Mesothelial cell of epicardium (in vitro differentiated cells): ENCODE measurements around the gene GABARAP. TPM values are rescaled to one million over a fixed set of nuclear protein-coding genes. Genes with fewer than 3 reads are reported as not detected.
A peak's percentile ranks its signal among the peaks of the same experiment; 100 is the strongest.

ENCODE experiments used
- DNase-seq, 2 experiments: peaks; one replicate each; pipeline ENCODE4 v3.0.0; 2021; ENCODE audit warnings: low spot score in 2 of 2; ENCODE audit not compliant: unreplicated experiment in 2 of 2
- H3K27ac Mint-ChIP-seq: 2 replicates; pipeline ENCODE4 v1.8.0; 2021; ENCODE audit warnings: mixed read lengths
- H3K27me3 Mint-ChIP-seq: 2 replicates; pipeline ENCODE4 v1.8.0; 2021; ENCODE audit warnings: low read depth, mixed read lengths
- H3K36me3 Mint-ChIP-seq: 2 replicates; pipeline ENCODE4 v1.8.0; 2021; ENCODE audit warnings: mixed read lengths
- H3K4me1 Mint-ChIP-seq: 2 replicates; pipeline ENCODE4 v1.8.0; 2021; ENCODE audit warnings: mixed read lengths
- H3K4me3 Mint-ChIP-seq: 2 replicates; pipeline ENCODE4 v1.8.0; 2021; ENCODE audit warnings: mild to moderate bottlenecking, moderate library complexity, mixed read lengths
- H3K9me3 Mint-ChIP-seq: 2 replicates; pipeline ENCODE4 v1.8.0; 2021; ENCODE audit warnings: mixed read lengths
- CTCF ChIP-seq: fragments of 200-600 bp; sonication (generic); IDR thresholded peaks from one replicate; pipeline ENCODE4 v1.5.0; 2021; ENCODE audit warnings: antibody characterized with exemption; ENCODE audit not compliant: unreplicated experiment
- microRNA-seq: library from miRNA; unstranded; fragments of <30 nt; microRNA quantifications from one replicate; pipeline ENCODE4 v1.2.0, GENCODE V29; 2021; ENCODE audit warnings: inconsistent platforms, mixed read lengths
- total RNA-seq: library from RNA; stranded (reverse); gene quantifications from 3 replicates; pipeline ENCODE4 v1.2.1, GENCODE V29; 2021

The GABARAP gene
- total RNA-seq, 1 donor from 2014 or later = 424 TPM

GRCh38 chr17:7195971-7196370, 46.3 kb downstream of the GABARAP start:
- Mint-ChIP-seq H3K9me3 (no peaks in the 10 kb centered on the region), H3K4me1 (peaks cover 2% of the 10 kb centered on the region), H3K4me3 (no peak overlapping the region), H3K27me3 (no peaks in the 10 kb centered on the region), H3K36me3 (peaks cover 25% of the 10 kb centered on the region), H3K27ac (no peak overlapping the region)
- no peak for DNase-seq
- TF ChIP-seq CTCF = no peak

GRCh38 chr17:7192271-7192937, 49.8 kb downstream of the GABARAP start:
- Mint-ChIP-seq H3K27ac (no peak overlapping the region), H3K9me3 (no peaks in the 10 kb centered on the region), H3K4me1 (peaks cover 2% of the 10 kb centered on the region), H3K27me3 (no peaks in the 10 kb centered on the region), H3K36me3 (peaks cover 27% of the 10 kb centered on the region), H3K4me3 (no peak overlapping the region)
- no peak for DNase-seq
- no peak for TF ChIP-seq CTCF

GRCh38 chr17:7191571-7192270, 50.5 kb downstream of the GABARAP start:
- peak in 1 of 2 experiments; percentile 62 for DNase-seq
- no peak for TF ChIP-seq CTCF
- Mint-ChIP-seq H3K4me1 (peaks cover 2% of the 10 kb centered on the region), H3K4me3 (no peak overlapping the region), H3K9me3 (no peaks in the 10 kb centered on the region), H3K36me3 (peaks cover 27% of the 10 kb centered on the region), H3K27me3 (no peaks in the 10 kb centered on the region), H3K27ac (peak overlapping the region; percentile 34)

GRCh38 chr17:7191069-7191468, 51.2 kb downstream of the GABARAP start:
- Mint-ChIP-seq H3K4me1 (peaks cover 2% of the 10 kb centered on the region), H3K9me3 (no peaks in the 10 kb centered on the region), H3K4me3 (no peak overlapping the region), H3K27ac (no peak overlapping the region), H3K27me3 (no peaks in the 10 kb centered on the region), H3K36me3 (peaks cover 24% of the 10 kb centered on the region)
- no peak for DNase-seq
- TF ChIP-seq CTCF = no peak

GRCh38 chr17:7190276-7190917, 51.9 kb downstream of the GABARAP start:
- Mint-ChIP-seq H3K27ac (no peak overlapping the region), H3K27me3 (no peaks in the 10 kb centered on the region), H3K4me1 (peaks cover 2% of the 10 kb centered on the region), H3K36me3 (peaks cover 22% of the 10 kb centered on the region), H3K9me3 (no peaks in the 10 kb centered on the region), H3K4me3 (no peak overlapping the region)
- no peak for DNase-seq
- no peak for TF ChIP-seq CTCF

Small RNAs within 50 kb of the gene (microRNA-seq; reads per million reads assigned to microRNA genes)
- gene MIR324 = 8,491 reads per million, percentile 95 among the genes with 10 or more reads in this experiment

Other genes starting within 250 kb of the GABARAP start
- 0.22 to 0.40 TPM in 2 of 3 replicates, not detected in the other for gene ALOX12, start 246.4 kb downstream of the GABARAP start, total RNA-seq
- gene RNASEK, start 229.8 kb downstream of the GABARAP start, total RNA-seq = 154 to 166 TPM (median 159 TPM) in 3 replicates
- gene BCL6B, start 219.4 kb downstream of the GABARAP start, total RNA-seq = 0.22 to 0.34 TPM in 2 of 3 replicates, not detected in the other
- 10.4 to 10.7 TPM (median 10.7 TPM) in 3 replicates for gene SLC16A13, start 206.4 kb downstream of the GABARAP start, total RNA-seq
- gene SLC16A11, start 198.4 kb downstream of the GABARAP start, total RNA-seq = 4.1 to 5.1 TPM (median 4.2 TPM) in 3 replicates
- gene CLEC10A, start 162.2 kb downstream of the GABARAP start, total RNA-seq = not detected in 3 replicates
- gene ASGR2, start 127.6 kb downstream of the GABARAP start, total RNA-seq = not detected in 3 replicates
- 15.9 to 19.7 TPM (median 16.5 TPM) in 3 replicates for gene ASGR1, start 63.1 kb downstream of the GABARAP start, total RNA-seq
- gene DLG4, start 22.6 kb downstream of the GABARAP start, total RNA-seq = 59.9 to 62.4 TPM (median 60.2 TPM) in 3 replicates
- 385 to 424 TPM (median 410 TPM) in 3 replicates for gene ACADVL, start 22.5 kb downstream of the GABARAP start, total RNA-seq
- 87.3 to 96.1 TPM (median 94.0 TPM) in 3 replicates for gene DVL2, start 7.9 kb downstream of the GABARAP start, total RNA-seq
- 55.4 to 57.1 TPM (median 55.6 TPM) in 3 replicates for gene PHF23, start 3.0 kb downstream of the GABARAP start, total RNA-seq
- 122 to 132 TPM (median 130 TPM) in 3 replicates for gene CTDNEP1, start 9.3 kb upstream of the GABARAP start, total RNA-seq
- 37.9 to 42.8 TPM (median 42.1 TPM) in 3 replicates for gene ELP5, start 9.8 kb upstream of the GABARAP start, total RNA-seq
- 79.2 to 86.1 TPM (median 79.9 TPM) in 3 replicates for gene CLDN7, start 20.0 kb upstream of the GABARAP start, total RNA-seq
- 1.6 to 1.8 TPM (median 1.6 TPM) in 3 replicates for gene SLC2A4, start 39.3 kb upstream of the GABARAP start, total RNA-seq
- 1.9 to 3.3 TPM (median 2.2 TPM) in 3 replicates for gene YBX2, start 52.2 kb upstream of the GABARAP start, total RNA-seq
- gene EIF5A, start 65.2 kb upstream of the GABARAP start, total RNA-seq = 265 to 278 TPM (median 273 TPM) in 3 replicates
- gene GPS2, start 72.9 kb upstream of the GABARAP start, total RNA-seq = 42.1 to 52.4 TPM (median 46.2 TPM) in 3 replicates
- gene NEURL4, start 86.9 kb upstream of the GABARAP start, total RNA-seq = 52.8 to 56.7 TPM (median 55.1 TPM) in 3 replicates
- 8.9 to 10.9 TPM (median 9.1 TPM) in 3 replicates for gene ACAP1, start 94.1 kb upstream of the GABARAP start, total RNA-seq
- gene KCTD11, start 109.7 kb upstream of the GABARAP start, total RNA-seq = 17.3 to 18.8 TPM (median 17.7 TPM) in 3 replicates
- 0.18 to 0.42 TPM in 2 of 3 replicates, not detected in the other for gene TMEM95, start 112.7 kb upstream of the GABARAP start, total RNA-seq
- 8.2 to 9.9 TPM (median 9.0 TPM) in 3 replicates for gene TNK1, start 138.6 kb upstream of the GABARAP start, total RNA-seq
- gene PLSCR3, start 152.1 kb upstream of the GABARAP start, total RNA-seq = 67.4 to 69.3 TPM (median 68.4 TPM) in 3 replicates
- 65.7 to 78.3 TPM (median 69.4 TPM) in 3 replicates for gene TMEM256, start 161.6 kb upstream of the GABARAP start, total RNA-seq
- 88.0 to 97.5 TPM (median 90.8 TPM) in 3 replicates for gene NLGN2, start 165.4 kb upstream of the GABARAP start, total RNA-seq
- gene SPEM1, start 177.9 kb upstream of the GABARAP start, total RNA-seq = 0.38 TPM in 1 of 3 replicates, not detected in the others
- gene SPEM2, start 183.2 kb upstream of the GABARAP start, total RNA-seq = not detected in 3 replicates
- gene SPEM3, start 186.4 kb upstream of the GABARAP start, total RNA-seq = not detected in 3 replicates
- gene TMEM102, start 193.0 kb upstream of the GABARAP start, total RNA-seq = 9.7 to 10.2 TPM (median 10.2 TPM) in 3 replicates
- 24.8 to 26.8 TPM (median 26.5 TPM) in 3 replicates for gene FGF11, start 197.1 kb upstream of the GABARAP start, total RNA-seq
- 15.9 to 17.7 TPM (median 16.0 TPM) in 3 replicates for gene CHRNB1, start 202.6 kb upstream of the GABARAP start, total RNA-seq
- 36.4 to 40.1 TPM (median 39.7 TPM) in 3 replicates for gene ZBTB4, start 237.2 kb upstream of the GABARAP start, total RNA-seq
- gene SLC35G6, start 239.0 kb upstream of the GABARAP start, total RNA-seq = not detected in 3 replicates
- 195 to 208 TPM (median 204 TPM) in 3 replicates for gene POLR2A, start 241.9 kb upstream of the GABARAP start, total RNA-seq